Islet precursor cell (in vitro differentiated cells): ENCODE measurements around the gene PPARD.
"Not testable (repeated sequence)": the region's sequence is repeated elsewhere in the genome, so short reads cannot be mapped to it uniquely, and the experiment has no call there.

Experiments
- DNase-seq: peaks from one replicate; pipeline ENCODE4 v3.0.0-alpha.2; 2018

Gene PPARD

DNA sequence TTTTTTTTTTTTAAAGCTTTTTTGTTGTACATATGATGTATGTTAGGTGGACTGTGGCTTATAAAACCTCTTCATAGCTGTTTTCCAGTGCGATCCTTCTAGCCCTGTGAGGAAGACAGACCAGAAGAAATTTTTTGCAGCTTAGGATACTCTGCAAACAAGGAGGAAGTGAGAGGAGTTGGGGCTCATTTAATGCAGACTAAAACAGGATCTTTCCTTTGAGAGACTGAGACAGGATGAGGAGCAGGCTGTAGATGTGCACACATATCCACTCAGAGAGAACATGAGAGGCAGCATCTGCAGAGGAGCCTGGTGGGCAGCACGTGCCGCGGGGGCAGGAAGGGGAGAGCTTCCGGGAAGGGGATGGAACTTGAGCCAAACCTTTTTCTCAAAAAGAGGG is 45.7 kb downstream of the PPARD start:
- DNase-seq, result no peak

DNA sequence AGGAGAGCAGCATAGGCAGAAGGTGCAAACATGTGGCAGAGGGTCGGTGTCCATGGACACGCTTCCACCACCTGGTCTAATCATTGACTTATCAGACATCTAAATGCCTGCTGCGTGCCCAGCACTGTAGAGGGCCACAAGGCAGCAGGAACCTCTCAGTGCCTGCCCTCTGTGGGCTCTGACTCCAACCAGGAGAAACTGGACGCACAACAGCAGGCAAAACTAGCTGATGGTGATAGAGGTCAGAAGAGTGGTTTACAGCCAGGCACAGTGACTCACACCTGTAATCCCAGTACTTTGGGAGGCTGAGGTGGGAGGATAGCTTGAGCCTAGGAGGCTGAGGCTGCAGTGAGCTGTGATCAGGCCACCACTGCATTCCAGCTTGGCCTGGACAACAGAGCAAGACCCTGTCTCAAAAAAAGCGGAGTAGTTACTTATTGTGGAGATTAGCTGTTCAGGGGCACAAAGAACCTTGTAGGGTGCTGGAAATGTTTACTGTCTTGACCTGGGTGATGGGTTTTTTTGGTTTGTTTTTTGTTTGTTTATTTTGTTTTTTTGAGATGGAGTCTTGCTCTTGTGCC is 46.5 kb downstream of the PPARD start:
- no peak for DNase-seq

DNA sequence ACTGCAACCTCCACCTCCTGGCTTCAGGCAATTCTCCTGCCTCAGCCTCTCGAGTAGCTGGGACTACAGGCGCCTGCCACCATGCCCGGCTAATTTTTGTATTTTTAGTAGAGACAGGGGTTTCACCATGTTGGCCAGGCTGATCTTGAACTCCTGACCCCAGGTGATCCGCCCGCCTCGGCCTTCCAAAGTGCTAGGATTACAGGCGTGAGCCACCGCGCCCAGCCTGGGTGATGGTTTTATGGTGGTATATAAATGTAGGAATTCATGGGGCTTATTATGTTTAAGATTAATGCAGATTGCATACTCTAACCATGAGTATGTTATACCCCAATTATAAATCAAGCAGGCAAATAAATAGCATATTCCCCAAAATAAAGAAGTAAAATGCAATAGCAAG is 47.0 kb downstream of the PPARD start:
- not testable (repeated sequence) for DNase-seq

DNA sequence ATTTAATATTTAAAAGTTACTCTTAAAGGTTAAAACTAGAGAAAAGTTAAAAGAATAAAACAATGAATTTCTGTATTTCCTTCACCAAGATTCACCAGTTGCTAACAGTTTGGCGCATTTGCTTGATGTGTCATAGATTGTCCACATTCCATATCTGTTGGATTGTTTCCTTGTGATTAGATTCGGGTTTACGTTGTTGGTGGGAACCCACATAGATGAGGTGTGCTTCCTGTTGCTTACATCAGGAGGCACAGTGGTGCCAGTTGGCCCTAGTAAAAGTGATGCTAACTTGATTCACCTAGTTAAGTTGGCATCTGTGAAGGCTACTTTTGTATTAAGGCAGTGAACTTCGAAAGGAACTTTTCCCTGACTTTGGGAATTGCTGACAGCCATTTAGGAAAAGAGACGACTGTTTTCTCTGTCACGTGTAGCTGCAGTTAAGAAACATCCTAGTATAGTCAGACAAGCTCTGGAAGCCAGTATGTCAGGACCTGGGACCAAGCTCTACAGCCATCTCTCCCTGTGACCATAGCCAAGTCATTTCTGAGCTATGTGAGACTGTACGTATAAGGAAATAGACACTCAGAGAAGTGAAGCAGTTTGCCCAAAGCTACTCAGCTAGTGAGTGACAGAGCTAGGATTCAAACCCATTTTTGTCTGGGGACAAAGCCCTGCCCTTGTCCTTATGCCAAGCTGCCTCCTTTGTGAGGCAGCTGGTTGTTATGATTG is 49.0 kb downstream of the PPARD start:
- no peak for DNase-seq

DNA sequence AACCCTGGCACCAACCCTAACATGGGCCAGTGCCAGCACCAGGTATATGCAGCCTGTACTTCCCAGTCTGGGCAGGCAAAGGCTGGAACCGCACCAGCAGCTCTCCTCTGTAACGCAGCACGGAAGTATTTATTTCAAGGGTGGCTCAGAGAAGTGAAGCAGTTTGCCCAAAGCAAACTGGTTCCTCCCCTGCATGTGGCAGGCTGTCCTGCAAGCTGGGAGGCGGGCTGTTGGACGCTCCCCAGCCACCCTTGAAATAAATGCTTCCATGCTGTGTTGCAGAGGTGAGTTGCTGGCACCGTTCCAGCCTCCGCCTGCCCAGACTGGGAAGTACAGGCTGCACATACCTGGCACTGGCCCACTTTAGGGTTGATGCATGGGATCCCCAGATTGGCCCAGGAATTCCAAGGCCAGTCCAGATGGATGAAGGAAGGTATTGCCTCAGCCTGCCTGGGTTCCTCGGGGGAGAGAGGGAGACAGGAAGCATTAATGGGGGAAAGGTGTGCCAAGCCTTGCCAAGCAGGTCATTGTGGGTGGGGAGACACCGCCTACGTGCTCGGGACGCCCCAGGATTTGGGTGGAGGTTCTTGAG is 49.8 kb downstream of the PPARD start:
- DNase-seq, result no peak

DNA sequence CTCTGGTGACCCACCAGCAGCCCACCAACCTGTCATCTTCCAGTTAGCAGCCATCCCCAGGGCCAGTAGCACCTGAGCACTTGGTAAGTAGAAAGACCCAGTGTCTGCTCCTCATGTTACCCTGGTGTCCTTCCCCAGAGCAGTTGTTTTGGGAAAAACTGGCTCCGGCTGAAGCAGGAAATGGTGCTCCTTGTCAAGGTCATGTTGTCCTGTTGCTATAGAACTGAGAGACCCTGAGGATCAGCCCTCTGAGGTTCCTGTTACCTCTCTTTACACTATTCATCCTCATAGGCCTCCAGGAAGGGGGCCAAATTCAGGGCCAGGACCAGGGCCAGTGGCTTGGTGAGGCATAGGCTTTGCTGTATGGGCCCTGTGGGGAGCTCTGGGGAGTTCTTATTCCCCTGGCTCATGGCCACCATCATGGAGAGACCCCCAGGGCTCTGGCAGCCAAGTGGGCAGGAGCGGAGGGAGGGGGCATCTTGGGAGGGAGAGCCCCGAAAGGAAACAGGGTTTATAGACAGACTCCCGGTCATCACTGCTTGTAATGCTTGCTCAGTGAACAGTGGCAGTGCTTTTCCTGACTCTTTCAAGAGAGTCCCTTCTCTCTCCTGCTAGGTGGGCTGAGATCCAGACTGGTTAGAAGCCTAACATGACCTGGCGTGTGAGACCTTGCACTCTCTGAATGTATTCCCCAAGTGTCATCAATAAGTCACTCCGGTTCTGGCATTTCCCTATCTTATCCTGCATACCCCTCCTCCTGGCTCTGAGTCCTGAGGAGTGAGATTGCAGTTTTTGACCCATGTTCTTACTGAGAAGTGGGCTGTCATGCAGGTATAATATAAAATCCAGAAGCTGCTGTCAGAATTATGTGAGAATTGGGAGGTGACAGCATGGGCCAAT is 50.7 kb downstream of the PPARD start:
- DNase-seq, result no peak

DNA sequence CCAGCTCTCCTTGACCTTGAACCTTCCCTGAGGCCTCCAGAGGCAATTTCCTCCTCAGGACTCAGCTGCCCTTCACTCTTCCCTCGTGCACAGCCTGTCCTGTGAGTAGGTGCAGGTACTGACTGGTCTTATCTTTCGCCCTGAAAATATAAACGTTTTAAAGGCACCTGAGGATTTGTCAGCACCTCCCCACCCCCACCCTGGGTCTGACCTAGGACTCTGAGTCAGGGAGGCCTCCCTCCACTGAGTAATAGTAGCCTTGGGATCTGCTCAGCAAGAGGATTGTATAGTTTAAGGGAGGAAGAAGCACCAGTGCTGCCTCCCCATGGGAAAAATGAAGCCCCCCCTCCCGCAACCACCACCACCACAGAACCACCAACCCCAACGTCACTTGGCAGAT is 54.6 kb downstream of the PPARD start:
- no peak for DNase-seq

DNA sequence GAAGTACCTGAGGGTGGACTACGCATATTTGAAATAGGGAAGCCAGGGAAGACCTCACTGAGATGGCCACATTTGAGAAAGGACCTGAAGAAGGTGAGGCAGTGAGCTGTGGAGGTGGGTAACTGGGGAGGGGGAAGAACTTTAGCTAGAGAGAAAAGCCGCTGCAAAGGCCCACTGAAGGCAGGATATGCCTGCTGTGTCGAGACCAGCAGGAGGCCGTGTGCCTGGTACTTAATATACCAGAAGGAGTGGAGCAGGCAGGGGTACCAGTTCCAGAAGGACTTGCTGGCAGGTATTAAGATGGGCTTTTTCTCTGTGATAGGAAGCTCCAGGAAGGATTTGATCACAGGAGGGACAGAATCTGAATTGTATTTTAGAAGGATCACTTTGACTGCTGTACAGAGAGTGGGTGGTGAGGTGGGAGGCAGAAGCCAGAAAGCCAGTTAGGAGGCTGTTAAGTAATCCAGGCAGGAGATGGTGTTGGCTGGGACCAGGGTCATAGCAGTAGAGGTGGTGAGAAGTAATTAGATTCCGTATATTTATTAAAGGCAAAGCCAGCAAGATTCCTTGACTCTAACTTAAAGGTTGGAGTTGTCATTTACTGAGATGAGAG is 55.6 kb downstream of the PPARD start:
- DNase-seq, result no peak

DNA sequence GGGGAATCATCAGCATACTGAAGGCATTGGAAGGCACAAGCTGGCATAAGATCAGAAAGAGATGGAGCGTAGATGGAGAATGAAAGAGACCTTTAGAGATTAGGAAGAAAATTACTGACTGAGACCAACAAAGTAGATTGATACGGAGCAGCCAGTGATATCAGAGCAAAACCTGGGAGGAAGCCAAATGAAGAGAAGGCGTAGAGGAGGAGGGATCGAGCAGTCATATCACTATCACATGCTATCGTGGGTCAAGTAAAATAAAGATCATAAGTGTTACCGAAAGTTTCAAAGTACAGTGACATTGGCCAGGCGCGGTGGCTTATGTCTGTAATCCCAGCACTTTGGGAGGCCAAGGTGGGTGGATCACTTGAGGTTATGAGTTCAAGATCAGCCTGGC is 56.2 kb downstream of the PPARD start:
- DNase-seq, result no peak

DNA sequence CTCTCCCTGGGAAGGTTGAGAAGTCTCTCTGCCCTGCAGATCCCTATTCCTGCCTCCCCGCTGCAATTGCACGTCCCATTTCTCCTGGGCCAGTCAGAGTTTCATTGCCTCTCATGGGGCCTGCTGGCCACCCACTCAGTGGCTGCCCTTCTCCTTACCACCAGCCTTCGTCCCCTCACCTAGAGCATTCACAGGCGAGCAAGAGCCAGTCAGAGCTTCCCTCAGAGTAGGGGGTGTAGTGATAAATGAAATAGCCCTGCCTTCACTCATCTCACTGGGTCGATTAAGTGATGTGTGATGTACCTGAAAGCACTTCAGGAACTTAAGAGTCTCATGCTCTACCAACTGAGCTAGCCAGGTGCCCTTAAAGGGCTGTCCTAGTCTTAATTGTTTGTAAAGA is 57.8 kb downstream of the PPARD start:
- no peak for DNase-seq

DNA sequence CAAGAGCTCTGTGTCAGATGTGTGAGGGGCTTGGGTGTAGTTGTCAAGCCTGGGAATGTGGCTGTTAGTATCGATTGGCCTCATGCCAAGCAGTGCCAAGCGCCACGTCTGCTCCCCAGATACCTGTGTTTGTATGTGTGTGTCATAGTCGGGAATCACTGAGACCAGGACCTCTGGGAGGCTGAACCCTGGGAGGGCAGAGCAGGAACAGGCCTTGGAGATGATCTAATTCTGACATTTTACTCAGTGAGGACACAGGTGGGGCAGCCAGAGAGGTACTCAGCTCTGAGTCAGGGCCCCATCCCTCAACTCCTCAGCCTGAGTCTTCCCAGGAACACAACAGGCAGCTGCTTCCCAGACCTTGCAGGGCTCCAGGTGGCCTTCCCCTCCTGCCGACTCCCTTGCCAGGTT is 58.5 kb downstream of the PPARD start:
- peak; percentile 67 for DNase-seq

DNA sequence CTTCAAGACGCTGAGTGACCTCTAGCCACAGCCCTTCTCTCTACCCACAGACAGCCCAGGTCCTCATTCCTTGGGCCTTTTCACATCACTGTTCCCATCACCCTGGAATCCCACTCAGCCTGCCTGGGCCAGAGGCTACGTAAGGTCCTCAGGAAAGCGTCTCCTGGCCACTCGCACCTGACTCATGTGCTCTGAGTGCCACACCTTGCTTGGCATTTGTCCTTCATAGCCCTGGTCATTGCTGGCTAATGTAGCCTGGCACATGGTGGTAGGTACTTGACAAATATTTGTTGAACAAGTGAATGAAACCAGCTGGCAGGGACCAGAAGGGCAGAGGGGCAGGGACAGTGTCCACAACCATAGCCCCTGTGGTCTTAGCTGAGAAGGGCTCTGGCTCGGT is 59.2 kb downstream of the PPARD start:
- DNase-seq, result no peak

DNA sequence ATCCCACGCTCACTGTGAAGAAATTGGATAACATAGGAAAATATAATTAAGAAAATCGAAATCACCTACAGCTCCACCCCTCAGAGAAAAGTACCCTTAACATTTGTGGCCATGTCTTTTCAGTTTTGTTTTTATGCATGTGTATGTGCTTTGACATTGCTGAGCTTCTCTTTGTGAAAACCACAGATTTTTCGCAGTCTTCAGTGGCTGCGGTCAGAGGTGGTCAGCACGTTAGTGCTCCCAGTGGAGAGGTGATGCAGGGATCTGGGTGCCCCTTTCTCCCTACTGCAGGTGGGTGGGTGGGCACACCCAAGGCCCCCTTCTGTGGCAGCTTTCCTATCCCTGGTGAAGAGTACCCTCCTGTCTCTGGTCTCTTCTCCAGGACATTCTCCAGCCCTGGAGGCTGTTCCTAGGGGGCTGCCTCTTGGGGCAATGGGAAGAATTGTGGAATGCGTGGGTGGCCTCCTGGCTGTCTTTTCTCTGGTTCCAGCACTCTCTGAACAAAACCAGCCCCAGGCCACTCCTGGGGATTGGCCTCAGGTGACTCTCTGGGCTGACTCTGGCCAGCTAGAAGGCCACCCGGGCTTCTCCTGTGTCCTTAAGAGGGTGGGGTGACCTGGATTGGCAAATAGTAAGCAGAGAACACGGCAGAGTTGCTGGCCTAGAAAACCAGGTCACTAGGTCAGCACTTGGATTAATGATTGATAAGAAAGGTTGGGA is 59.9 kb downstream of the PPARD start:
- no peak for DNase-seq

DNA sequence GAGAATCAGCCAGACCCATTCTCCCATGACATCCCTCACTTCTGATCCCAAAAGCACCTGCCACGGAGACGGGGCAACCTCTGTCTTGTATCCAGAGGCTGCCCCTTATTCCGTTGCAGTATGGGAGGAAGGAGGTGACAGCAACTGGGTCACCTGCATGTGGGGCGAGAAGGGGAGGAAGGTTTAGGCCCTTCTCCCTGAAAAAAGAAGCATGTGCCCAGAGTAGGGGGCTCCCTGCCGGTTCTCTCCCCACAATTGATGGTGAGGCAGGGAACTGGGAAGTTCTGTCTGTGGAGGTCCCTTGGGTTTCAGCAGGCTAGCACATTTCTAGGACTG is 60.5 kb downstream of the PPARD start:
- DNase-seq, result no peak

DNA sequence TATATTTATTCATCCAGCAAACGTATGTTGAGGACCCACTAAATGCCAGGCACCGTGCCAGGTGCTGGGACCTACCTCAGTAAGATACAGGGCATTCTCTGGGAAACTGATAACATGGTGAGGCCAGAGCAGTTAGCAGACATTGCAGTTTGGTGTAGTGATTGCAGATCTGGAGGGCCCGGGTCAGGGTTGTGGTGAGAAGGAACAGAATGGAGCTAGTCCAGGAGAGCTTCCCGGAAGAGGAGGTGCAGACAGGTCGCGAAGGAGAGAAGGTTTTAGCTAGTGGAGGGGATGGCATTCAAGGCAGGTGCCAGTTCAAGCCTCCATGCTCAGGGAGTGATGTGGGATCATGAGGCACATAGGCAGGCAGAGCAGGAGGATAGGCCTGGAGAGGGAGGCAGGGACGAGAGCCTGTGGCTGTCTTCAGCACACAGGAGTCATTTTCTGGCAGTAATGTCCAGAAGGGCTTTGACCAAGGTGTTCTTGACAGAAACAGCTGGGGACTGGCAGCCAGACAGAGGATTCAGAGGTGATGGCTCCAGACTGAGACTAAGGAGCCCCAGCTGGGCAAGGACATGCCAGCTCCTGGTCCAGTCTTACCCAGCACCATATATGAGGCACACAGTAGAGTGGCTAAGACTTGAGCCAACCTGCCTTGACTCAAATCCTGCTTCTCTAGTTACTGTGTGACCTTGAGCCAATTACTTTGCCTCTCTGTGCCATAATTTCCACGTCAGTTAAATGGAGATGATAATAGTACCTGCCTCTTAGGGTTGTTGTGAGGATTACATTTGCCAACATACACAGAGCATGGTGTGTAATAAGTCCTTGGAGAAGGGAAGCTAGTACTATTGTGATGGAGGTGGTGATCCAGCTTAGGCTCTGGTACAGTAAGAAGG is 61.4 kb downstream of the PPARD start:
- DNase-seq, result no peak

DNA sequence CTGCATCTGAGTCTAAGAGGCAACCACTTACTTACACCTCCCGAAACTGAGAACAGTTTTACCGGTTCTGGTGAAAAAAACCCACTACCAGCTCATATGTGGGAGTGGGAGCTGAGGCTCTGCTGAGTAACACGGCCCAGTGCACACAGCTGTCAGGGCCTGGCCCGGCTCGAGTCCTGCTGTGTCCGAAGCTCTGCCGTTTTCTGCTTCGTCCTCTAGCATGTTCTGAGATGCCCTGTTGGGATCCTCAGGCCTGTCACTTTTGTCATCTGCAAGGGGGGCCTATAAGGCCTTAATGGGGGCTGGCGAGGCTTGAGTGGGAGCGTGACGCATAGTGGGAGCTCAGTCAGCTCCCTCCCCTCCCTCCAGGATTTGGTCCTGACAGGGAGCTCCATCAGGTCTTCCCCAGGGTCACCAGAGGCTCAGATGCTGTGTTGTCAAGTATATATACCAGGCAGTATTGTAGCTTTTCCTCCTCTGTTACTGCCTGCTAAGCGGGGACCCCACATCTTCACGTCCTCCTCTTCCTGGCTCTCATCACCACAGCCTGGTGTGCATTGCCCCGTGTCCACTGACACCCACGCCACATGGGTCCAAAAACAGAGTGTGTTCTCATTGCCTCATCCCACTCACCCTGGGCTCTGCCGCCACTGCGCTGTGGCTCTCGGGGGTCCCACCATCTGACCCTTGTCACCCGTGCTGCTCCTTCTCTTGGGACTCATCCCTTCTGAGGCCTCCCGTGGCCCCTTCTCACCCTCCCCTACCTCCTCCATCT is 64.5 kb downstream of the PPARD start:
- no peak for DNase-seq

DNA sequence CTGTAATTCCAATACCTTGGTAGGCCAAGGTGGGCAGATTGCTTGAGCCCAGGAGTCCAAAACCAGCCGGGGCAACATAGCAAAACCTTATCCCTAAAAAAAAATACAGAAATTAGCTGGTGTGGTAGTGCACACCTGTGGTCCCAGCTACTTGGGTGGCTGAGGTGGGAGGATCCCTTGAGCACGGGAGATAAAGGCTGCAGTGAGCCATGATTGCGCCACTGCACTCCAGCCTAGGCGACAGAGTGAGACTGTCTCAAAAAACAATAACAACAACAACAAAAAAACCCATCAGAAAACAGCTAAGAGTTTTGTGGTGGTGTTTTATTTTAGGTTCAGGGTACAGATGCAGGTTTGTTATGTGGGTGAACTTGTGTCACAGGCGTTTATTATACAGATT is 66.9 kb downstream of the PPARD start:
- no peak for DNase-seq

DNA sequence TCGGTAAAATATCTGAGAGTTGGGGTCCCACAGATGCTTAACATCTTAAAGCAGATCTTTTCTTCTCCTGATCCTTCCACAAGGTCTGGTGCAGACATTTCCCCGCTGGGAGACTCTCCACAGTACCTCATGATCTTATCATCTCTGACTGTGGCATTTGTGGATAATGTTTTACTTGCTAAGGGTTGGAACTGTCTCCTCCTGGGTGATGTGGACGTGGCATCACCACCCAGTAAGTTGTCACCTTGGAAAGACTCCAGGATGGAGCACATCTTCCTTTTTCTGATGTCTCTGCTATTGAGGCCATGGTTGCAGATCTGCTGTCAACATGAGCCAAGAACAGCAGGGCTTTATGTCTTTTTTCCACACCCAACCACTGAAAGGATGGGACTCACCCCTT is 67.8 kb downstream of the PPARD start:
- no peak for DNase-seq

DNA sequence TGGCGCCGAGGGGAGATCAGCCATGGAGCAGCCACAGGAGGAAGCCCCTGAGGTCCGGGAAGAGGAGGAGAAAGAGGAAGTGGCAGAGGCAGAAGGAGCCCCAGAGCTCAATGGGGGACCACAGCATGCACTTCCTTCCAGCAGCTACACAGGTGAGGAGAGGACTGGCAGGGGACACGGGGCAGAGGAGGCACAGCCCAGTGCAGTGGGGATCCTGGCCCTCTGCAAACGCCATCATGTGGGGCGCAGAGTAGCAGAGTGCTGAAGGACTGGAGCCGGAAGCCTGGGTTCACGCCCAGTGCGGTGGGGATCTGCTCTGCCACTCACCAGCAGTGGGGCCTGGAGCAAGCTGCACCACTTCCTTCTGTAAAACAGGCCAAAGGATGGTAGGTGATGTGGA is 68.7 kb downstream of the PPARD start:
- no peak for DNase-seq

DNA sequence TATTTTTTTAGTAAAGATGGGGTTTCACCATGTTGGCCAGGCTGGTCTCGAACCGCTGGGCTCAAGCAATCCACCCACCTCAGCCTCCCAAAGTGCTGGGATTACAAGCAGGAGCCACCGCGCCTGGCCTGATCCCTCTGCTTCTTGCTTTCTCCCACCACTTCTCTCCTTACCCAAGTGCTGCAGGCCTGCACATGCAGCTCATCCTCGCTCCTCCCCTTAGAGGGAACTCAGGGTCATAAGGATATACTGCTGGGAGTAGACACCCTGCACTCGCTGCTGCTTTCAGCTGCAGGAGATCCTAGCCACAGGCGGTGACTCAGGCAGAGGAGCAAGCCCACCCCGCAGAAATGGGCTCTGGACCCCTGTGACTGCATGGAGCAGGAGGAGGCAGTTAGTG is 69.7 kb downstream of the PPARD start:
- DNase-seq, result no peak

DNA sequence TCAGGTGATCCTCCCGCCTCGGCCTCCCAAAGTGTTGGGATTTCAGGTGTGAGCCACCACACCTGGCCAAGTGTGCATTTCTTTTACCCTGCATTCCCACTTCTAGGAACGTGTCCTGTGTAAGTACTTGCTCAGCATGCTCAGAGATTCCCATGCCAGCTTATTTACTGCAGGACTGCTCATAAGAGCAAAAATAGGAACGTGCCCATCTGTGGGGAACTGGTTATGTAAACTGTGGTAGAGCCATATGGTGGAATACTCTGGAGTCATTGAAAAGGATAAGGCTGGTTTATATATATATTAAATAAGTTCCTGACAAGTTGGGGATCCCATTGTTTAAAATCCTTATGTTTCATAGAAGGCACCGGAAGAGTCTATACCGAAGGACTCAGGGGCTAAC is 71.6 kb downstream of the PPARD start:
- no peak for DNase-seq
